ENCODE data around the gene NCOA5. TPM values are rescaled to one million over a fixed set of nuclear protein-coding genes. Genes with fewer than 3 reads are reported as not detected.
"Not testable (repeated sequence)": the region's sequence is repeated elsewhere in the genome, so short reads cannot be mapped to it uniquely, and the experiment has no call there.

NCOA5 gene
- total and polyA plus RNA-seq, 2 experiments from 2014 or later: 14.3 to 20.4 TPM

- H3K27ac ChIP-seq: no peak overlapping the region
- peaks cover 19% of the 10 kb centered on the region for H3K27me3 ChIP-seq
- H3K4me1 ChIP-seq (ENCODE audit: low read depth): no peaks in the 10 kb centered on the region
- no peaks in the 10 kb centered on the region for H3K9me3 ChIP-seq (ENCODE audit: low read depth)
- H3K36me3 ChIP-seq: no peaks in the 10 kb centered on the region
- peak in 1 of 2 donors; percentile 23 for DNase-seq (ENCODE audit: low read depth in 1 of 2, low spot score in 1 of 2)
- TF ChIP-seq CTCF (IDR thresholded peaks at IDR 0.05; ENCODE audit: low read depth, low read length): peak; percentile 9
- H3K4me3 ChIP-seq: no peak overlapping the region
These were observed 9.9 kb upstream of the NCOA5 start for GRCh38 chr20:46099491-46100287.

GRCh38 chr20:46093531-46093930 is 3.8 kb upstream of the NCOA5 start:
- no peak for DNase-seq (ENCODE audit: low read depth in 1 of 2, low spot score in 1 of 2)
- Histone ChIP-seq H3K4me1 (ENCODE audit: low read depth) (peaks cover 5% of the 10 kb centered on the region), H3K27me3 (peaks cover 5% of the 10 kb centered on the region), H3K36me3 (no peaks in the 10 kb centered on the region), H3K27ac (no peak overlapping the region), H3K9me3 (ENCODE audit: low read depth) (no peaks in the 10 kb centered on the region), H3K4me3 (no peak overlapping the region)
- no peak for TF ChIP-seq CTCF (IDR thresholded peaks at IDR 0.05; ENCODE audit: low read depth, low read length)

GRCh38 chr20:46091622-46092535 is 2.1 kb upstream of the NCOA5 start:
- DNase-seq (ENCODE audit: low read depth in 1 of 2, low spot score in 1 of 2); H3K9me3 ChIP-seq (ENCODE audit: low read depth); H3K27ac ChIP-seq; H3K4me3 ChIP-seq; H3K36me3 ChIP-seq; H3K27me3 ChIP-seq: not testable (repeated sequence)
- H3K4me1 ChIP-seq (ENCODE audit: low read depth): peaks cover 13% of the 10 kb centered on the region

- no peaks in the 10 kb centered on the region for H3K27me3 ChIP-seq
- peaks cover 26% of the 10 kb centered on the region for H3K4me1 ChIP-seq (ENCODE audit: low read depth)
- peak in 1 of 2 donors; percentile 74 for DNase-seq (ENCODE audit: low read depth in 1 of 2, low spot score in 1 of 2)
- H3K4me3 ChIP-seq: peak overlapping the region; percentile 82
- H3K9me3 ChIP-seq (ENCODE audit: low read depth): no peaks in the 10 kb centered on the region
- TF ChIP-seq CTCF (IDR thresholded peaks at IDR 0.05; ENCODE audit: low read depth, low read length): no peak
- H3K27ac ChIP-seq: peak overlapping the region; percentile 99
- no peaks in the 10 kb centered on the region for H3K36me3 ChIP-seq
These were observed 670 bp downstream of the NCOA5 start for GRCh38 chr20:46089167-46089416.

GRCh38 chr20:46088409-46089166 is 1.2 kb downstream of the NCOA5 start:
- DNase-seq (ENCODE audit: low read depth in 1 of 2, low spot score in 1 of 2): peak in 1 of 2 donors; percentile 34
- Histone ChIP-seq H3K27ac (peak overlapping the region; percentile 99), H3K4me3 (peak overlapping the region; percentile 82), H3K27me3 (no peaks in the 10 kb centered on the region), H3K4me1 (ENCODE audit: low read depth) (peaks cover 27% of the 10 kb centered on the region), H3K9me3 (ENCODE audit: low read depth) (no peaks in the 10 kb centered on the region), H3K36me3 (no peaks in the 10 kb centered on the region)
- no peak for TF ChIP-seq CTCF (IDR thresholded peaks at IDR 0.05; ENCODE audit: low read depth, low read length)
